Measurements from ENCODE around the gene LSM5. TPM values are rescaled to one million over a fixed set of nuclear protein-coding genes. Genes with fewer than 3 reads are reported as not detected.
A peak's percentile ranks its signal among the peaks of the same experiment; 100 is the strongest.

LSM5 gene
- total RNA-seq, 4 donors from 2014 or later, result 30.7 to 82.0 (median 50.0) TPM

DNA sequence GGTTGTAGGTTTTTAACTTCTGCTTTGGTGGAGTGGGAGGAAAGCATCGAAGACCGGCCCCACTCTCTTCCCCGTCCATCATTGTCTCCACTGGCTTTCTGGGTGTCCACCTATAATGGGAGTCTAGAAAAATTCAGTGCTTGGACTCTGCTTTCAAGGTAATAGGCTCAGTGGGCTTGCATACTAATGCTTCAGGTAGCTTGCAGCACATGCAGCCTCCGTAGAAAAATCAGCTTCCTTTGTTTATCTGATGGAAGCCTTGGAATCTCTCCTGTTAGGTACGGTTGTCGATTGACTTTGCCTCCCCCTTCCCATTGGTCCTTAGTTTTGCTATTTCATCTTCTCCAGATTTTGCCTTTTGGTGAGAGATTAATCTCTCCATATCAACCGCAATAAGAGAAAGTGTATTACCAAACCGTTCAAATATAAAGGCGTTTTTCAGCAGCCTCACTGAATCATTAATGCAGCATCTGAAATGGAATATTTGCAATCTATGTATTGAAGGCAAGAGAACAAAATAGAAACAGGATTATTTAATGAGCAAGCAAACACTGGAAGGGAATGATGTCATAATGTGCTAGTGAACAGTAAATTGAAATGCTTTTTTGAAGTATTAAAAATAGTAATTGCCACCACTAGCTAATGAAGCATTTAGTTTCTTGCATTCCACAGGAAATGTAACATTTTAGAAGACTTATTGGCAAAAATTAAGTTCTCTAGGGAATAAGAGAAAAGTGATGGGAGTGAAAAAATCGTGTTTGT is 6.1 kb upstream of the LSM5 start:
- H3K27me3 ChIP-seq, result no peaks in the 10 kb centered on the region
- peak overlapping the region; percentile 93 to 94 for H3K4me3 ChIP-seq
- peak overlapping the region; percentile 88 to 97 for H3K27ac ChIP-seq
- no peak for DNase-seq
- H3K4me1 ChIP-seq, result peaks cover under 1 to 5% of the 10 kb centered on the region in 2 donors
- intact Hi-C loops (cut with DNase I; ENCODE audit: low total_unique reads), result no loop called here
- no peaks in the 10 kb centered on the region for H3K36me3 ChIP-seq
- TF ChIP-seq POLR2A (IDR thresholded peaks at IDR 0.05), result no peak
- TF ChIP-seq, protein P1, sequence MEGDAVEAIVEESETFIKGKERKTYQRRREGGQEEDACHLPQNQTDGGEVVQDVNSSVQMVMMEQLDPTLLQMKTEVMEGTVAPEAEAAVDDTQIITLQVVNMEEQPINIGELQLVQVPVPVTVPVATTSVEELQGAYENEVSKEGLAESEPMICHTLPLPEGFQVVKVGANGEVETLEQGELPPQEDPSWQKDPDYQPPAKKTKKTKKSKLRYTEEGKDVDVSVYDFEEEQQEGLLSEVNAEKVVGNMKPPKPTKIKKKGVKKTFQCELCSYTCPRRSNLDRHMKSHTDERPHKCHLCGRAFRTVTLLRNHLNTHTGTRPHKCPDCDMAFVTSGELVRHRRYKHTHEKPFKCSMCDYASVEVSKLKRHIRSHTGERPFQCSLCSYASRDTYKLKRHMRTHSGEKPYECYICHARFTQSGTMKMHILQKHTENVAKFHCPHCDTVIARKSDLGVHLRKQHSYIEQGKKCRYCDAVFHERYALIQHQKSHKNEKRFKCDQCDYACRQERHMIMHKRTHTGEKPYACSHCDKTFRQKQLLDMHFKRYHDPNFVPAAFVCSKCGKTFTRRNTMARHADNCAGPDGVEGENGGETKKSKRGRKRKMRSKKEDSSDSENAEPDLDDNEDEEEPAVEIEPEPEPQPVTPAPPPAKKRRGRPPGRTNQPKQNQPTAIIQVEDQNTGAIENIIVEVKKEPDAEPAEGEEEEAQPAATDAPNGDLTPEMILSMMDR (IDR thresholded peaks at IDR 0.05), result no peak
- H3K9me3 ChIP-seq, result no peaks in the 10 kb centered on the region

- Histone ChIP-seq H3K27ac (peak within 1 kb of the TSS; percentile 88 to 97), H3K4me3 (peak within 1 kb of the TSS; percentile 93 to 94), H3K4me1 (peaks cover 0 to 5% of the 10 kb centered on the region in 2 donors), H3K9me3 (no peaks in the 10 kb centered on the region), H3K27me3 (no peaks in the 10 kb centered on the region), H3K36me3 (no peaks in the 10 kb centered on the region)
- intact Hi-C loops (cut with DNase I; ENCODE audit: low total_unique reads), result no loop called here
- TF ChIP-seq, protein P1 (IDR thresholded peaks at IDR 0.05), result peak in 1 of 4 experiments; percentile 20
- peak; percentile 51 to 89 for TF ChIP-seq POLR2A (IDR thresholded peaks at IDR 0.05)
- peak; percentile 97 to 98 for DNase-seq
Measured at GRCh38 chr7:32495298-32496051, 5.3 kb upstream of the LSM5 start, which contains the start of gene AVL9. Gene AVL9 (plus strand): TSS chr7:32495489. CDS start chr7:32495710, 221 bp downstream.

DNA sequence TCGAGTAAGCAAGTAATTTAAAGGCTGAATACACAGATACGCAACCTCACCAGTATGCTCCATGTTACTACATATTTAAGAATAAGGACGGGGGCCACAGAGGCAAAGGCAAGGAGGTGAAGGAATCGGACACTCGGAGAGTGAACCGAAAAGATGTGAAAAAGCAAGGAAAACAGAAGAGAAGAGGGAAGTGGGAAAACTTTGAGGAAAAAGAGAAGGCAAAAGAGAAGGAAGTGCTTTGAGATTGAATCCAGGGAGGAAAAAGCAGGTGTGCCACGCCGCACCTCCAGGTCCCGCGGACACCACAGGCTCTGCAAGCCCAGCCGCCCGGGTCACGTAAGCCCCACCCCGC is 4.7 kb upstream of the LSM5 start:
- intact Hi-C loops (cut with DNase I; ENCODE audit: low total_unique reads), result no loop called here
- Histone ChIP-seq H3K9me3 (no peaks in the 10 kb centered on the region), H3K4me3 (peak overlapping the region; percentile 93 to 94), H3K27ac (peak overlapping the region; percentile 88 to 97), H3K36me3 (no peaks in the 10 kb centered on the region), H3K4me1 (peaks cover 0 to 5% of the 10 kb centered on the region in 2 donors), H3K27me3 (no peaks in the 10 kb centered on the region)
- TF ChIP-seq POLR2A (IDR thresholded peaks at IDR 0.05), result no peak
- TF ChIP-seq, protein P1 (IDR thresholded peaks at IDR 0.05), result no peak
- no peak for DNase-seq

- DNase-seq, result no peak
- TF ChIP-seq, protein P1 (IDR thresholded peaks at IDR 0.05), result no peak
- no peak for TF ChIP-seq POLR2A (IDR thresholded peaks at IDR 0.05)
- Histone ChIP-seq H3K4me3 (peak overlapping the region; percentile 62 to 63), H3K4me1 (no peaks in the 10 kb centered on the region), H3K36me3 (no peaks in the 10 kb centered on the region), H3K9me3 (no peaks in the 10 kb centered on the region), H3K27me3 (no peaks in the 10 kb centered on the region), H3K27ac (peak overlapping the region; percentile 70 to 79)
- intact Hi-C loops (cut with DNase I; ENCODE audit: low total_unique reads), result no loop called here
Measured at GRCh38 chr7:32489788-32490126, 423 bp downstream of the LSM5 start.

GRCh38 chr7:32481921-32482320 is 8.3 kb downstream of the LSM5 start:
- Histone ChIP-seq H3K27me3 (no peaks in the 10 kb centered on the region), H3K4me3 (no peak overlapping the region), H3K4me1 (no peaks in the 10 kb centered on the region), H3K9me3 (no peaks in the 10 kb centered on the region), H3K27ac (no peak overlapping the region), H3K36me3 (no peaks in the 10 kb centered on the region)
- intact Hi-C loops (cut with DNase I; ENCODE audit: low total_unique reads), result no loop called here
- TF ChIP-seq POLR2A (IDR thresholded peaks at IDR 0.05), result no peak
- TF ChIP-seq, protein P1 (IDR thresholded peaks at IDR 0.05), result no peak
- DNase-seq, result no peak

All from uterus (tissue), 4 donors.